PC-3 (cell line): ENCODE data around the gene PPP1R2. TPM values are rescaled to one million over a fixed set of nuclear protein-coding genes. Genes with fewer than 3 reads are reported as not detected.

Experiments used
- ATAC-seq: fragments of 200-7000 bp; cut with Tn5 transposase; 2 replicates; pipeline ENCODE4 v1.9.1; 2020; ENCODE audit warnings: mild to moderate bottlenecking, moderate library complexity
- BruUV-seq: library from RNA; stranded (reverse); fragments of 400-500 nt; replicated peaks from 2 replicates; lab custom pipeline; 2021; lab: Mats Ljungman, UMichigan
- CTCF ChIA-PET: fragments of 300-600 bp; sonication (Branson Sonifier 250); formaldehyde crosslinking; loops from one replicate; lab custom pipeline; 2022; ENCODE audit warnings: antibody characterized with exemption; lab: Charles Lee
- POLR2A ChIA-PET: fragments of 300-600 bp; sonication (Branson Sonifier 250); formaldehyde crosslinking; loops from one replicate; lab custom pipeline; 2022; ENCODE audit warnings: antibody characterized with exemption; ENCODE audit not compliant: unreplicated experiment; lab: Charles Lee
- DNase-seq: peaks from one replicate; pipeline ENCODE4 v3.0.0-alpha.2; 2015
- H2AFZ ChIP-seq: fragments of 300-600 bp; sonication (generic); 2 replicates; pipeline ENCODE4 v1.6.0; 2016; ENCODE audit warnings: antibody characterized with exemption, low read length
- H3F3A ChIP-seq: fragments of 300-600 bp; sonication (generic); one replicate; pipeline ENCODE4 v1.6.0; 2017; ENCODE audit warnings: antibody characterized with exemption, low read length, control low read depth, mild to moderate bottlenecking; ENCODE audit not compliant: unreplicated experiment
- H3K27ac ChIP-seq: fragments of 300-600 bp; sonication (generic); 2 replicates; pipeline ENCODE4 v1.5.1; 2016; ENCODE audit warnings: mild to moderate bottlenecking, low read length
- H3K27me3 ChIP-seq: fragments of 300-600 bp; sonication (generic); 2 replicates; pipeline ENCODE4 v1.6.1; 2016; ENCODE audit warnings: low read length, mixed read lengths
- H3K36me3 ChIP-seq: fragments of 300-600 bp; sonication (generic); 2 replicates; pipeline ENCODE4 v1.6.1; 2016; ENCODE audit warnings: low read depth, mixed run types, low read length, mixed read lengths
- H3K4me1 ChIP-seq: fragments of 300-600 bp; sonication (generic); 2 replicates; pipeline ENCODE4 v1.5.1; 2016; ENCODE audit warnings: low read length; ENCODE audit not compliant: insufficient read depth
- H3K4me2 ChIP-seq: fragments of 300-600 bp; sonication (generic); 2 replicates; pipeline ENCODE4 v1.6.0; 2016; ENCODE audit warnings: low read length
- H3K4me3 ChIP-seq: fragments of 300-600 bp; sonication (generic); 2 replicates; pipeline ENCODE4 v1.5.1; 2016; ENCODE audit warnings: mild to moderate bottlenecking, low read length, mixed read lengths
- H3K79me2 ChIP-seq: fragments of 300-600 bp; sonication (generic); 2 replicates; pipeline ENCODE4 v1.6.1; 2017; ENCODE audit warnings: low read length, mixed read lengths
- H3K9ac ChIP-seq: fragments of 300-600 bp; sonication (generic); 2 replicates; pipeline ENCODE4 v1.6.0; 2016; ENCODE audit warnings: mild to moderate bottlenecking, low read length
- H3K9me2 ChIP-seq: fragments of 300-600 bp; sonication (generic); replicated peaks from 2 replicates; pipeline ENCODE4 v1.6.1; 2016; ENCODE audit warnings: mixed run types, low read length, mixed read lengths
- H3K9me3 ChIP-seq: fragments of 300-600 bp; sonication (generic); 2 replicates; pipeline ENCODE4 v1.6.1; 2016; ENCODE audit warnings: low read length, mixed read lengths
- H4K20me1 ChIP-seq: fragments of 300-600 bp; sonication (generic); 2 replicates; pipeline ENCODE4 v1.6.1; 2016; ENCODE audit warnings: low read length, mixed read lengths
- EZH2 ChIP-seq: fragments of 300-600 bp; sonication (generic); IDR thresholded peaks from one replicate; pipeline ENCODE4 v1.6.1; 2017; ENCODE audit warnings: antibody characterized with exemption, mild to moderate bottlenecking, low read length; ENCODE audit not compliant: unreplicated experiment
- EZH2phosphoT487 ChIP-seq: fragments of 300-600 bp; sonication (generic); IDR thresholded peaks from 2 replicates; pipeline ENCODE4 v1.6.1; 2018; ENCODE audit warnings: mild to moderate bottlenecking, antibody characterized with exemption, low read length, borderline replicate concordance
- intact Hi-C: fragments of 100-400 bp; cut with micrococcal nuclease; formaldehyde crosslinking; loops from 2 replicates; pipeline ENCODE4 v1.9.0; 2023
- total RNA-seq: library from RNA; depleted of rRNA; stranded (reverse); fragments of >200 nt; gene quantifications from 2 replicates; pipeline ENCODE4 v1.2.3, GENCODE V29; 2014
- TF ChIP-seq, protein P1 (sequence below): fragments of 300-600 bp; sonication (generic); conservative IDR thresholded peaks from 2 replicates; pipeline ENCODE4 v1.5.1; 2017; ENCODE audit warnings: antibody characterized with exemption, low read depth, mild to moderate bottlenecking, low read length

PPP1R2 gene
- total RNA-seq, 1 experiment from 2014 or later: 132 TPM

DNA sequence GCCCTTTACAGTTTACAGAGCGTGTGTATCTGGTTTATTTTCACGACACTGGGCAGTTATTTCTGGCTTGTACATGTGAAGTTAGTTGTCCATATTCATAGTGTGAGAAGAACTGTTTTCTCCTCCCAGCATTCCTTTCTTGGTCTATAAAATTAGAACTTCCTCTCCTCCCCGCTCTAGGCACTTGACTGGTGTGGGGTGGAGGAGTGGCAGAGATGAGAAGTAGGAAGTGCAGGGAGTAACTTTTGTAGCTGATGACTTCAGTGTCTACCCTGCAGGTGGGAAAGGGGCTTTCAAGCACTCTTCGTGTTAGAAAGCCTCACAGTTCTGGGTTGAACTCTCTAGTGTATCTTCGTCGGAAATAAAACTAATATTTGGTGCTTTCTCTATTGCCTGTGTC lies 27.2 kb upstream of the PPP1R2 start:
- H3K9me3 ChIP-seq: no peaks in the 10 kb centered on the region
- intact Hi-C loops: no loop called here
- no peak overlapping the region for H3K4me3 ChIP-seq
- H3K27me3 ChIP-seq: no peaks in the 10 kb centered on the region
- no peaks in the 10 kb centered on the region for H4K20me1 ChIP-seq
- no peaks in the 10 kb centered on the region for H3K36me3 ChIP-seq
- no peak overlapping the region for H3K27ac ChIP-seq
- no peak for ATAC-seq
- ChIA-PET POLR2A (no interaction called here), CTCF (no interaction called here)
- DNase-seq: no peak
- H3K9me2 ChIP-seq: no peaks in the 10 kb centered on the region
- H3K4me1 ChIP-seq: peaks cover 9% of the 10 kb centered on the region
- H3F3A ChIP-seq: no peaks in the 10 kb centered on the region
- TF ChIP-seq EZH2phosphoT487: no peak
- TF ChIP-seq, protein P1, sequence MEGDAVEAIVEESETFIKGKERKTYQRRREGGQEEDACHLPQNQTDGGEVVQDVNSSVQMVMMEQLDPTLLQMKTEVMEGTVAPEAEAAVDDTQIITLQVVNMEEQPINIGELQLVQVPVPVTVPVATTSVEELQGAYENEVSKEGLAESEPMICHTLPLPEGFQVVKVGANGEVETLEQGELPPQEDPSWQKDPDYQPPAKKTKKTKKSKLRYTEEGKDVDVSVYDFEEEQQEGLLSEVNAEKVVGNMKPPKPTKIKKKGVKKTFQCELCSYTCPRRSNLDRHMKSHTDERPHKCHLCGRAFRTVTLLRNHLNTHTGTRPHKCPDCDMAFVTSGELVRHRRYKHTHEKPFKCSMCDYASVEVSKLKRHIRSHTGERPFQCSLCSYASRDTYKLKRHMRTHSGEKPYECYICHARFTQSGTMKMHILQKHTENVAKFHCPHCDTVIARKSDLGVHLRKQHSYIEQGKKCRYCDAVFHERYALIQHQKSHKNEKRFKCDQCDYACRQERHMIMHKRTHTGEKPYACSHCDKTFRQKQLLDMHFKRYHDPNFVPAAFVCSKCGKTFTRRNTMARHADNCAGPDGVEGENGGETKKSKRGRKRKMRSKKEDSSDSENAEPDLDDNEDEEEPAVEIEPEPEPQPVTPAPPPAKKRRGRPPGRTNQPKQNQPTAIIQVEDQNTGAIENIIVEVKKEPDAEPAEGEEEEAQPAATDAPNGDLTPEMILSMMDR: no peak
- no peak for TF ChIP-seq EZH2
- H3K79me2 ChIP-seq: no peaks in the 10 kb centered on the region
- BruUV-seq: no TSS peak
- H3K9ac ChIP-seq: no peak overlapping the region
- H3K4me2 ChIP-seq: no peak overlapping the region
- H2AFZ ChIP-seq: no peak overlapping the region

DNA sequence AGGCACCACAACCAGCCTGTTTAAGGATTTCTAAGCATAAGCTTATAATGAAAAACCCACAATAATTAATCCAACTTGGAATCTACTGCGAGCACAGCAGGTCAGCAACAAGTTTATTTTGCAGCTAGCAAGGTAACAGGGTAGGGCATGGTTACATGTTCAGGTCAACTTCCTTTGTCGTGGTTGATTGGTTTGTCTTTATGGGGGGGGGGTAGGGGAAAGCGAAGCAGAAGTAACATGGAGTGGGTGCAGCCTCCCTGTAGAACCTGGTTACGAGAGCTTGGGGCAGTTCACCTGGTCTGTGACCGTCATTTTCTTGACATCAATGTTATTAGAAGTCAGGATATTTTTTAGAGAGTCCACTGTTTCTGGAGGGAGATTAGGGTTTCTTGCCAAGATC lies 25.5 kb upstream of the PPP1R2 start:
- ChIA-PET CTCF (no interaction called here), POLR2A (no interaction called here)
- intact Hi-C loops: no loop called here
- H3K4me1 ChIP-seq: peaks cover 9% of the 10 kb centered on the region
- H2AFZ ChIP-seq: no peak overlapping the region
- H3K9me2 ChIP-seq: no peaks in the 10 kb centered on the region
- no peaks in the 10 kb centered on the region for H4K20me1 ChIP-seq
- no peaks in the 10 kb centered on the region for H3F3A ChIP-seq
- H3K9ac ChIP-seq: no peak overlapping the region
- no peaks in the 10 kb centered on the region for H3K27me3 ChIP-seq
- H3K4me2 ChIP-seq: no peak overlapping the region
- ATAC-seq: no peak
- no peak overlapping the region for H3K27ac ChIP-seq
- no peak for DNase-seq
- no TSS peak for BruUV-seq
- H3K9me3 ChIP-seq: no peaks in the 10 kb centered on the region
- no peaks in the 10 kb centered on the region for H3K36me3 ChIP-seq
- H3K79me2 ChIP-seq: no peaks in the 10 kb centered on the region
- TF ChIP-seq, protein P1: no peak
- no peak for TF ChIP-seq EZH2phosphoT487
- no peak for TF ChIP-seq EZH2
- H3K4me3 ChIP-seq: no peak overlapping the region

DNA sequence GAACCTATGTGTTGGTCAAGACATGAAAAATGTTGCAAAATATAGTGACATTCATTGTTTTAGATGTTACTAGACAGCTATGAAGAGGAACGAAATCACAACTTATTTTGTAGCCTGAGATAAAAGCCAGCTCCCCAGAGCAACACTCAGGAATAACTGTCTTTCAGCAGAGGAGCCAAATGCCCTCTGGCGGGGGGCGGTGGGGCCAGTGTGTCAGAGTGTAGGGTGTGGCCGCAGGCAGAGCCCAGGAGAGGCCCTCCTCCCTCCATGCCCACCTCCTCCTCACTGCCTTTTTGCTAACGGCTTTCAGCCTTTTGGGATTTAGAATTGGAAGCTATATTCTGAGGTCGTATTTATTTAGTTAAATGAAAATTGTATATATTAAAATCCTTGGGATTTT lies 23.7 kb upstream of the PPP1R2 start:
- no peaks in the 10 kb centered on the region for H3K9me2 ChIP-seq
- no peak overlapping the region for H3K27ac ChIP-seq
- no TSS peak for BruUV-seq
- H2AFZ ChIP-seq: no peak overlapping the region
- intact Hi-C loops: no loop called here
- ChIA-PET POLR2A (interaction anchor here (0.6 kb wide), 1 partner anchor 173 kb away, joined by 3 read pairs; no protein-coding TSS in a partner anchor), CTCF (interaction anchor here (0.9 kb wide), 1 partner anchor 306 kb away, joined by 4 read pairs; no protein-coding TSS in a partner anchor)
- H3K4me3 ChIP-seq: no peak overlapping the region
- no peaks in the 10 kb centered on the region for H3K27me3 ChIP-seq
- TF ChIP-seq EZH2phosphoT487: no peak
- TF ChIP-seq EZH2: no peak
- TF ChIP-seq, protein P1: no peak
- no peaks in the 10 kb centered on the region for H3K79me2 ChIP-seq
- H3K4me2 ChIP-seq: no peak overlapping the region
- no peaks in the 10 kb centered on the region for H3F3A ChIP-seq
- H3K36me3 ChIP-seq: no peaks in the 10 kb centered on the region
- H3K9me3 ChIP-seq: no peaks in the 10 kb centered on the region
- DNase-seq: peak; percentile 45
- no peaks in the 10 kb centered on the region for H4K20me1 ChIP-seq
- ATAC-seq: peak; percentile 80
- peaks cover 9% of the 10 kb centered on the region for H3K4me1 ChIP-seq
- no peak overlapping the region for H3K9ac ChIP-seq
